ENCODE data around the gene ASXL1. TPM values are rescaled to one million over a fixed set of nuclear protein-coding genes. Genes with fewer than 3 reads are reported as not detected.
"Not testable (repeated sequence)": the region's sequence is repeated elsewhere in the genome, so short reads cannot be mapped to it uniquely, and the experiment has no call there.

Gene ASXL1
- total RNA-seq, 3 donors from 2014 or later (not counting 1 experiment from before 2014, with no cell fraction given), result 106 to 125 (median 108) TPM

GRCh38 chr20:32380745-32381144 lies 22.6 kb downstream of the ASXL1 start:
- H3K27me3 Mint-ChIP-seq (ENCODE audit: low read depth in 2 of 2), result no peaks in the 10 kb centered on the region
- peaks cover 15 to 21% of the 10 kb centered on the region in 2 donors for H3K4me1 Mint-ChIP-seq
- ATAC-seq, result no peak
- Histone ChIP-seq H3K4me1 (ENCODE audit: control insufficient read depth, insufficient read depth, low read length) (peaks cover 6% of the 10 kb centered on the region), H3K4me3 (ENCODE audit: low read length) (no peak overlapping the region), H3K9me3 (ENCODE audit: control insufficient read depth, insufficient read depth, low read length) (no peaks in the 10 kb centered on the region), H3K36me3 (ENCODE audit: control insufficient read depth, insufficient read depth, low read length) (peaks cover 5% of the 10 kb centered on the region), H3K27me3 (ENCODE audit: control insufficient read depth, insufficient read depth, low read length) (no peaks in the 10 kb centered on the region), H3K27ac (ENCODE audit: low read length) (no peak overlapping the region)
- 93% methylated on average over 2 of the region's 3 CpGs for WGBS (ENCODE audit: insufficient coverage)
- no peaks in the 10 kb centered on the region for H3K9me3 Mint-ChIP-seq
- no peaks in the 10 kb centered on the region for H3K36me3 Mint-ChIP-seq
- intact Hi-C loops (cut with micrococcal nuclease), result no loop called here
- no peak for TF ChIP-seq CTCF (IDR thresholded peaks at IDR 0.05)
- no peak overlapping the region for H3K4me3 Mint-ChIP-seq
- no peak for DNase-seq
- no peak overlapping the region for H3K27ac Mint-ChIP-seq

- DNase-seq (no peak), ATAC-seq (no peak)
- no peak overlapping the region for H3K4me3 Mint-ChIP-seq
- 95% methylated on average over 10 of the region's 11 CpGs for WGBS (ENCODE audit: insufficient coverage)
- Histone ChIP-seq H3K4me1 (ENCODE audit: control insufficient read depth, insufficient read depth, low read length) (peaks cover 10% of the 10 kb centered on the region), H3K27ac (ENCODE audit: low read length) (no peak overlapping the region), H3K4me3 (ENCODE audit: low read length) (no peak overlapping the region), H3K9me3 (ENCODE audit: control insufficient read depth, insufficient read depth, low read length) (no peaks in the 10 kb centered on the region), H3K27me3 (ENCODE audit: control insufficient read depth, insufficient read depth, low read length) (no peaks in the 10 kb centered on the region), H3K36me3 (ENCODE audit: control insufficient read depth, insufficient read depth, low read length) (peaks cover 8% of the 10 kb centered on the region)
- peaks cover 21 to 32% of the 10 kb centered on the region in 2 donors for H3K4me1 Mint-ChIP-seq
- intact Hi-C loops (cut with micrococcal nuclease), result no loop called here
- no peaks in the 10 kb centered on the region for H3K9me3 Mint-ChIP-seq
- no peaks in the 10 kb centered on the region for H3K27me3 Mint-ChIP-seq (ENCODE audit: low read depth in 2 of 2)
- H3K27ac Mint-ChIP-seq, result no peak overlapping the region
- TF ChIP-seq CTCF (IDR thresholded peaks at IDR 0.05), result no peak
- no peaks in the 10 kb centered on the region for H3K36me3 Mint-ChIP-seq
Measured at GRCh38 chr20:32382102-32382950, 24.2 kb downstream of the ASXL1 start.

DNA sequence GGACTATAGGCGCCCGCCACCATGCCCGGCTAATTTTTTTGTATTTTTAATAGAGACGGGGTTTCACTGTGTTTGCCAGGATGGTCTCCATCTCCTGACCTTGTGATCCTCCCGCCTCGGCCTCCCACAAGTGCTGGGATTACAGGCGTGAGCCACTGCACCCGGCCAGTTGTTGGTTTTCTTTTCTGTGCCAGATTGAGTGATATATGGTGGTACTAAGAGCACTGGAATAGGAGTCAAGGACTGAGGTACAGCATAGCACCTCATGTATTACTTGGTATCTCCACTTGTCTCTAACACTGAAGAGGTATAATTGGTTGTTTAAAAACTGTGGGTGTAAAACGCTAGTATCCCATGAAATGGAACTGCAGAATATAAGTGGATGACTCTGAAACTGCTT lies 25.3 kb downstream of the ASXL1 start:
- peaks cover 27 to 38% of the 10 kb centered on the region in 2 donors for H3K4me1 Mint-ChIP-seq
- H3K4me3 Mint-ChIP-seq; intact Hi-C loops (cut with micrococcal nuclease); ATAC-seq; H3K9me3 ChIP-seq (ENCODE audit: control insufficient read depth, insufficient read depth, low read length); H3K36me3 Mint-ChIP-seq; H3K9me3 Mint-ChIP-seq; H3K4me3 ChIP-seq (ENCODE audit: low read length); H3K27ac Mint-ChIP-seq; H3K36me3 ChIP-seq (ENCODE audit: control insufficient read depth, insufficient read depth, low read length); H3K27me3 Mint-ChIP-seq (ENCODE audit: low read depth in 2 of 2); DNase-seq; H3K27ac ChIP-seq (ENCODE audit: low read length); H3K27me3 ChIP-seq (ENCODE audit: control insufficient read depth, insufficient read depth, low read length): not testable (repeated sequence)
- H3K4me1 ChIP-seq (ENCODE audit: control insufficient read depth, insufficient read depth, low read length), result peaks cover 10% of the 10 kb centered on the region
- 92% methylated on average over 9 of the region's 9 CpGs for WGBS (ENCODE audit: insufficient coverage)

GRCh38 chr20:32385541-32385940 lies 27.4 kb downstream of the ASXL1 start:
- H3K27me3 ChIP-seq (ENCODE audit: control insufficient read depth, insufficient read depth, low read length), result no peaks in the 10 kb centered on the region
- no peak for TF ChIP-seq CTCF (IDR thresholded peaks at IDR 0.05)
- H3K4me1 Mint-ChIP-seq, result peaks cover 27 to 38% of the 10 kb centered on the region in 2 donors
- no peak overlapping the region for H3K4me3 Mint-ChIP-seq
- H3K4me3 ChIP-seq (ENCODE audit: low read length), result no peak overlapping the region
- intact Hi-C loops (cut with micrococcal nuclease), result no loop called here
- no peaks in the 10 kb centered on the region for H3K9me3 Mint-ChIP-seq
- H3K36me3 Mint-ChIP-seq, result no peaks in the 10 kb centered on the region
- H3K4me1 ChIP-seq (ENCODE audit: control insufficient read depth, insufficient read depth, low read length), result peaks cover 10% of the 10 kb centered on the region
- 100% methylated on average over 3 of the region's 3 CpGs for WGBS (ENCODE audit: insufficient coverage)
- H3K36me3 ChIP-seq (ENCODE audit: control insufficient read depth, insufficient read depth, low read length), result peaks cover 8% of the 10 kb centered on the region
- no peak overlapping the region for H3K27ac ChIP-seq (ENCODE audit: low read length)
- DNase-seq, result no peak
- no peaks in the 10 kb centered on the region for H3K9me3 ChIP-seq (ENCODE audit: control insufficient read depth, insufficient read depth, low read length)
- H3K27me3 Mint-ChIP-seq (ENCODE audit: low read depth in 2 of 2), result no peaks in the 10 kb centered on the region
- no peak for ATAC-seq
- peak overlapping the region; percentile 15 to 65 for H3K27ac Mint-ChIP-seq
